ENCODE measurements around the gene IFIH1.

DNA sequence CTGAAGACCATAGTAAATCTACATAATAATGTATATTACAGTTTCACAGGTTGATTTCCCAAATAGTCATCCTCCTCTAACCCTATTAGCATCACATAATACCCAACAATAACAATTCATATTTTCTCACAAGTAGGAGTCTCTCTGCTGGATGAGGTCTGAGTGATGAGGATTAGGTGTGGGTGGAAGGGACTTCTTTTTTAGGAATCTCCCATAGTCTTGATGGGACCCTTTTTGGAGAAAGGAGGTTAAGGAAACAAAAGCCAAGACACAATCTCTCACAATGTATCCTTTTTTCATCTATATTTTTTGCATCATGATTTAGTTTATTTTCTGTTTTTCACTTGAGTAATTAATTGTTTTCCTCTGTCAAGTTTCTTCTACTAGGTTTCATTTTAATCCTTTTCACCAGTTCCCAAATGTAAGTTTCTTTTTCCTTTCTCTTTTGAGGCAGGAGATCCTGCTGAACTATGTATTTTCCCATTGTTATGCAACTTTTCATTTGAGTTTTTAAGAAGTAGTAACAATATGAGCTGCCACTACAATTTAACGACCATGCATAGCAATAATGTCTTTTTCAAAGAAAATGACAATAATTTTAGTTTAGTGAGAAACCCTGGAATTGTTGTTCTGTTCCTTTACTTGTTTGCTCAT, 2.5 kb upstream of the IFIH1 start:
- TF ChIP-seq SIN3A (conservative IDR thresholded peaks at IDR 0.05 in 1 of 2, IDR thresholded peaks at IDR 0.05 in 1 of 2; ENCODE audit: low read depth in 1 of 2, low read length in 2 of 2): no peak
- TF ChIP-seq, protein P1, sequence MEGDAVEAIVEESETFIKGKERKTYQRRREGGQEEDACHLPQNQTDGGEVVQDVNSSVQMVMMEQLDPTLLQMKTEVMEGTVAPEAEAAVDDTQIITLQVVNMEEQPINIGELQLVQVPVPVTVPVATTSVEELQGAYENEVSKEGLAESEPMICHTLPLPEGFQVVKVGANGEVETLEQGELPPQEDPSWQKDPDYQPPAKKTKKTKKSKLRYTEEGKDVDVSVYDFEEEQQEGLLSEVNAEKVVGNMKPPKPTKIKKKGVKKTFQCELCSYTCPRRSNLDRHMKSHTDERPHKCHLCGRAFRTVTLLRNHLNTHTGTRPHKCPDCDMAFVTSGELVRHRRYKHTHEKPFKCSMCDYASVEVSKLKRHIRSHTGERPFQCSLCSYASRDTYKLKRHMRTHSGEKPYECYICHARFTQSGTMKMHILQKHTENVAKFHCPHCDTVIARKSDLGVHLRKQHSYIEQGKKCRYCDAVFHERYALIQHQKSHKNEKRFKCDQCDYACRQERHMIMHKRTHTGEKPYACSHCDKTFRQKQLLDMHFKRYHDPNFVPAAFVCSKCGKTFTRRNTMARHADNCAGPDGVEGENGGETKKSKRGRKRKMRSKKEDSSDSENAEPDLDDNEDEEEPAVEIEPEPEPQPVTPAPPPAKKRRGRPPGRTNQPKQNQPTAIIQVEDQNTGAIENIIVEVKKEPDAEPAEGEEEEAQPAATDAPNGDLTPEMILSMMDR (IDR thresholded peaks at IDR 0.05; ENCODE audit: control extremely low read depth in 1 of 3, insufficient read depth in 1 of 3, low read depth in 1 of 3, low read length in 3 of 3): no peak
- no peak for TF ChIP-seq POLR2AphosphoS5 (IDR thresholded peaks at IDR 0.05; ENCODE audit: low read depth, low read length)
- no peak for TF ChIP-seq TCF12 (IDR thresholded peaks at IDR 0.05; ENCODE audit: low read depth, low read length)
- no peak for TF ChIP-seq SP4 (IDR thresholded peaks at IDR 0.05; ENCODE audit: low read length)
- no peak for TF ChIP-seq ZNF274 (IDR thresholded peaks at IDR 0.05; ENCODE audit: borderline replicate concordance, extremely low read depth, low read length)
- no peak for TF ChIP-seq POLR2A (IDR thresholded peaks at IDR 0.05; ENCODE audit: control extremely low read depth in 1 of 2, low read depth in 2 of 2, low read length in 2 of 2)
- TF ChIP-seq, protein P2, sequence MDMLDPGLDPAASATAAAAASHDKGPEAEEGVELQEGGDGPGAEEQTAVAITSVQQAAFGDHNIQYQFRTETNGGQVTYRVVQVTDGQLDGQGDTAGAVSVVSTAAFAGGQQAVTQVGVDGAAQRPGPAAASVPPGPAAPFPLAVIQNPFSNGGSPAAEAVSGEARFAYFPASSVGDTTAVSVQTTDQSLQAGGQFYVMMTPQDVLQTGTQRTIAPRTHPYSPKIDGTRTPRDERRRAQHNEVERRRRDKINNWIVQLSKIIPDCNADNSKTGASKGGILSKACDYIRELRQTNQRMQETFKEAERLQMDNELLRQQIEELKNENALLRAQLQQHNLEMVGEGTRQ (IDR thresholded peaks at IDR 0.05; ENCODE audit: low read length): no peak
- no peak for TF ChIP-seq RBBP5 (IDR thresholded peaks at IDR 0.05; ENCODE audit: borderline replicate concordance, low read depth, low read length)
- TF ChIP-seq RNF2 (IDR thresholded peaks at IDR 0.05; ENCODE audit: borderline replicate concordance, low read depth, low read length, missing control alignments, poor library complexity, severe bottlenecking): no peak
- TF ChIP-seq HDAC6 (IDR thresholded peaks at IDR 0.05; ENCODE audit: low read depth, low read length): no peak
- TF ChIP-seq TAF1 (IDR thresholded peaks at IDR 0.05; ENCODE audit: low read depth, low read length): no peak

Measured in H1 (cell line).